A549 treated with CpdA at 1 μM for 4 hours (cell line): ENCODE results near the gene SOX5. TPM values are rescaled to one million over a fixed set of nuclear protein-coding genes. Genes with fewer than 3 reads are reported as not detected.

Source experiments
- total RNA-seq: library from RNA; stranded (reverse); fragments of 200-300 nt; extraction: Qiagen RNA extraction; gene quantifications from 5 replicates; pipeline ENCODE4 v1.2.3, GENCODE V29; 2022; ENCODE audit warnings: low read depth

SOX5 gene
- not detected in 5 replicates for total RNA-seq

GRCh38 chr12:23949348-23950209 is at the start of gene SOX5:
TSS of gene SOX5 (minus strand) at chr12:23949670. CDS start at chr12:23949601, 69 bp downstream.

